Omental fat pad (tissue), 4 donors: ENCODE data around the gene AAMP. TPM values are rescaled to one million over a fixed set of nuclear protein-coding genes. Genes with fewer than 3 reads are reported as not detected.
"Not testable (repeated sequence)": the region's sequence is repeated elsewhere in the genome, so short reads cannot be mapped to it uniquely, and the experiment has no call there.

Source experiments
- ATAC-seq: fragments of 150-250 bp; one replicate; pipeline ENCODE4 v1.9.1; 2016; ENCODE audit warnings: mild to moderate bottlenecking, moderate library complexity; ENCODE audit not compliant: low FRiP score
- DNase-seq: peaks from one replicate; pipeline ENCODE4 v3.0.0-alpha.2; 2019; ENCODE audit warnings: low spot score
- total RNA-seq, 4 donors: library from RNA; depleted of rRNA; stranded (reverse); fragments of >200 nt; gene quantifications; one replicate each; pipeline ENCODE4 v1.1.0, GENCODE V29; 2016
- TF ChIP-seq, protein P1 (sequence below), 3 donors: fragments of 450-650 bp; IDR thresholded peaks; one replicate each; pipeline ENCODE4 v1.5.1; 2016 to 2017; ENCODE audit warnings: antibody characterized with exemption in 3 of 3, mild to moderate bottlenecking in 3 of 3, moderate library complexity in 2 of 3

Gene AAMP
- total RNA-seq, 4 donors from 2014 or later, result 122 to 165 (median 140) TPM

DNA sequence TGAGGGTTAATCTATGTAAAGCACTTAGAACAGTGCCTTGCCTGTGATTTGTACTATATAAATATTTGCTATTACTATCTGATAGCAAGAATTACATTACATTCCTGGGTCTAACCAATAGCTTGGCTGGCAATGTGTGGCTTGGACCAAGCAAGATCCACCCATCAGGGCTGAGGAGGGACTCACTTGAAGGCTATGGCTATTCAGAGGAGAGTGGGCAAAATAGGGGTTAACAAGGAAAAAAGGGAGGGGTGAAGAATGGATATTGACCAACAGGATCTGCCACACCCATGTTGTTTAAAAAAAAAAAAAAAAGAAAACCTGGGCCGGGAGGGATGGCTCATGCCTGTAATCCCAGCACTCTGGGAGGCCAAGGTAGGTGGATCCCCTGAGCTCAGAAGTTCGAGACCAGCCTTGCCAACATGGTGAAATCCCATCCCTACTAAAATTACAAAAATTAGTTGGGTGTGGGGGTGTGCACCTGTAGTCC is 42.4 kb upstream of the AAMP start:
- no peak for ATAC-seq
- DNase-seq, result no peak

DNA sequence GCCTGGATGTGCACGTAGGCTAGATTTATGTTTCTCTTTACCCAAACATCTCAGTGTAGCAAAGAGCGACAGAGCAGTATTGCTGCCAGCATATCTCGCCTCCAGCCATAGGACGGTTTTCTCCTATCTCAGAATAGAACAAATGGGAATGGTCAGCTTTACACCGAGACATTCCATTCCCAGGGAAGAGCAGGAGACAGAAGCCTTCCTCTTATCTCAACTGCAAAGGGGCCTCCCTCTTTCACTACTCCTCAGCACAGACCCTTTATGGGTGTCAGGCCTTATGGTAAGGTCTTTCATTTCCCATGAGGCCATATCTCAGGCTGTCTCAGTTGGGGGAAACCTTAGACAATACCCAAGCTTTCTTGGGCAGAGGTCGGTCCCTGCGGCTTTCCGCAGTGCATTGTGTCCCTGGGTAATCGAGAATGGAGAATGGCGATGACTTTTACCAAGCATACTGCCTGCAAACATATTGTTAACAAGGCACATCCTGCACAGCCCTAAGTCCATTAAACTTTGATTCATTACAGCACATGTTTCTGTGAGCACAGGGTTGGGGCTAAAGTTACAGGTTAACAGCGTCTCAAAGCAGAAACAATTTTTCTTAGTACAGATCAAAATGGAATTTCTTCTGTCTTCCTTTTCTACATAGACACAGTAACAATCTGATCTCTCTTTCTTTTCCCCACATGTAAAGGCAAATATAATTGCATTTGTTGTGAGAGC is 41.8 kb upstream of the AAMP start:
- not testable (repeated sequence) for ATAC-seq

More for the DNA sequence above, 42.4 kb upstream of the AAMP start:
- TF ChIP-seq, protein P1, sequence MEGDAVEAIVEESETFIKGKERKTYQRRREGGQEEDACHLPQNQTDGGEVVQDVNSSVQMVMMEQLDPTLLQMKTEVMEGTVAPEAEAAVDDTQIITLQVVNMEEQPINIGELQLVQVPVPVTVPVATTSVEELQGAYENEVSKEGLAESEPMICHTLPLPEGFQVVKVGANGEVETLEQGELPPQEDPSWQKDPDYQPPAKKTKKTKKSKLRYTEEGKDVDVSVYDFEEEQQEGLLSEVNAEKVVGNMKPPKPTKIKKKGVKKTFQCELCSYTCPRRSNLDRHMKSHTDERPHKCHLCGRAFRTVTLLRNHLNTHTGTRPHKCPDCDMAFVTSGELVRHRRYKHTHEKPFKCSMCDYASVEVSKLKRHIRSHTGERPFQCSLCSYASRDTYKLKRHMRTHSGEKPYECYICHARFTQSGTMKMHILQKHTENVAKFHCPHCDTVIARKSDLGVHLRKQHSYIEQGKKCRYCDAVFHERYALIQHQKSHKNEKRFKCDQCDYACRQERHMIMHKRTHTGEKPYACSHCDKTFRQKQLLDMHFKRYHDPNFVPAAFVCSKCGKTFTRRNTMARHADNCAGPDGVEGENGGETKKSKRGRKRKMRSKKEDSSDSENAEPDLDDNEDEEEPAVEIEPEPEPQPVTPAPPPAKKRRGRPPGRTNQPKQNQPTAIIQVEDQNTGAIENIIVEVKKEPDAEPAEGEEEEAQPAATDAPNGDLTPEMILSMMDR (IDR thresholded peaks at IDR 0.05), result no peak

GRCh38 chr2:218310853-218311540 is 41.1 kb upstream of the AAMP start:
- TF ChIP-seq, protein P1 (IDR thresholded peaks at IDR 0.05), result no peak
- DNase-seq (no peak), ATAC-seq (no peak)

More for the DNA sequence above, 41.8 kb upstream of the AAMP start:
- DNase-seq, result not testable (repeated sequence)

- ATAC-seq (no peak), DNase-seq (no peak)
- TF ChIP-seq, protein P1 (IDR thresholded peaks at IDR 0.05), result no peak
These were observed 37.6 kb upstream of the AAMP start for GRCh38 chr2:218307415-218308090.

- no peak for ATAC-seq
- DNase-seq, result no peak
- TF ChIP-seq, protein P1 (IDR thresholded peaks at IDR 0.05), result no peak
These were observed 36.4 kb upstream of the AAMP start for GRCh38 chr2:218306184-218306920.

DNA sequence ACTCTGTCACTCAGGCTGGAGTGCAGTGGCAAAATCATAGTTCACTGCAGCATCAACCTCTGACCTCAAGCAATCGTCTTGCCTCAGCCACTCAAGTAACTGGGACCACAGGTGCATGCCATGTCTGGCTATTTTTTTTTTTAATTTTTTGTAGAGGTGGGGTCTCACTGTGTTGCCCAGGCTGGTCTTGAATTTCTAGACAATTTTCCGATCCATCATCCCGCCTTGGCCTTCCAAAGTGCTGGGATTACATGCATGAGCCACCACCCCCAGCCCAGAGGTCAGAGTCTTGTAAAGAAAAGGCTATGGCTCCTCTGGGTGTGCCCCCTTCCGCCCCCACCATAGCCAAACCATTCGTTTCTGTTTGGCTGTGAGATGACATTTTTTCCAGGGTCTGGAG is 35.4 kb upstream of the AAMP start:
- ATAC-seq (no peak), DNase-seq (no peak)
- TF ChIP-seq, protein P1 (IDR thresholded peaks at IDR 0.05), result no peak
